Measurements from ENCODE around the gene TPRKB.
"Not testable (repeated sequence)": the region's sequence is repeated elsewhere in the genome, so short reads cannot be mapped to it uniquely, and the experiment has no call there.

Gene TPRKB

GRCh38 chr2:73690372-73691088 is 46.6 kb downstream of the TPRKB start:
- peak; percentile 57 for TF ChIP-seq CTCF (IDR thresholded peaks at IDR 0.05; ENCODE audit: low read depth, low read length)
- not testable (repeated sequence) for H3K4me3 ChIP-seq (replicated peaks in 1 of 2; ENCODE audit: low read depth in 2 of 2, low read length in 2 of 2)
- DNase-seq (ENCODE audit: low read depth in 2 of 2), result peak; percentile 45 to 48

- DNase-seq (ENCODE audit: low read depth in 2 of 2), result peak in 1 of 2 donors; percentile 16
- H3K4me3 ChIP-seq (replicated peaks in 1 of 2; ENCODE audit: low read depth in 2 of 2, low read length in 2 of 2), result not testable (repeated sequence)
Measured at GRCh38 chr2:73688494-73688893, 48.7 kb downstream of the TPRKB start.

- no peak overlapping the region for H3K4me3 ChIP-seq (replicated peaks in 1 of 2; ENCODE audit: low read depth in 2 of 2, low read length in 2 of 2)
- DNase-seq (ENCODE audit: low read depth in 2 of 2), result no peak
- no peak for TF ChIP-seq CTCF (IDR thresholded peaks at IDR 0.05; ENCODE audit: low read depth, low read length)
Measured at GRCh38 chr2:73685764-73686438, 51.2 kb downstream of the TPRKB start.

- TF ChIP-seq CTCF (IDR thresholded peaks at IDR 0.05; ENCODE audit: low read depth, low read length), result peak; percentile 8
- not testable (repeated sequence) for H3K4me3 ChIP-seq (replicated peaks in 1 of 2; ENCODE audit: low read depth in 2 of 2, low read length in 2 of 2); DNase-seq (ENCODE audit: low read depth in 2 of 2)
Measured at GRCh38 chr2:73684905-73685304, 52.2 kb downstream of the TPRKB start.

- DNase-seq (ENCODE audit: low read depth in 2 of 2); H3K4me3 ChIP-seq (replicated peaks in 1 of 2; ENCODE audit: low read depth in 2 of 2, low read length in 2 of 2): not testable (repeated sequence)
Measured at GRCh38 chr2:73684325-73684724, 52.8 kb downstream of the TPRKB start.

GRCh38 chr2:73679951-73680571 is 57.1 kb downstream of the TPRKB start:
- peak; percentile 46 to 52 for DNase-seq (ENCODE audit: low read depth in 2 of 2)
- peak; percentile 50 for TF ChIP-seq CTCF (IDR thresholded peaks at IDR 0.05; ENCODE audit: low read depth, low read length)
- H3K4me3 ChIP-seq (replicated peaks in 1 of 2; ENCODE audit: low read depth in 2 of 2, low read length in 2 of 2), result not testable (repeated sequence)
